H9 (cell line): ENCODE measurements around the gene CFAP73. TPM values are rescaled to one million over a fixed set of nuclear protein-coding genes. Genes with fewer than 3 reads are reported as not detected.

ENCODE experiments used
- DNase-seq: peaks from one replicate; pipeline ENCODE4 v3.0.0-alpha.2; 2017
- H2AFZ ChIP-seq: one replicate; pipeline ENCODE4 v1.6.1; 2013; ENCODE audit warnings: mild to moderate bottlenecking, low read length, control low read depth, moderate library complexity
- H2AK5ac ChIP-seq: 2 replicates; pipeline ENCODE4 v1.6.1; 2013; ENCODE audit warnings: low read length, control low read depth, mixed read lengths; ENCODE audit not compliant: insufficient read length
- H2BK120ac ChIP-seq: one replicate; pipeline ENCODE4 v1.6.1; 2013; ENCODE audit warnings: low read depth, mild to moderate bottlenecking, low read length, control low read depth, inconsistent platforms; ENCODE audit not compliant: poor library complexity, severe bottlenecking
- H2BK12ac ChIP-seq: 2 replicates; pipeline ENCODE4 v1.6.1; 2013; ENCODE audit warnings: low read length, control low read depth, mixed read lengths, low read depth; ENCODE audit not compliant: insufficient read length
- H2BK15ac ChIP-seq: 2 replicates; pipeline ENCODE4 v1.6.1; 2013; ENCODE audit warnings: low read depth, low read length, control low read depth
- H2BK20ac ChIP-seq: one replicate; pipeline ENCODE4 v1.6.1; 2013; ENCODE audit warnings: low read depth, mild to moderate bottlenecking, low read length, control low read depth, inconsistent platforms; ENCODE audit not compliant: poor library complexity, severe bottlenecking
- H2BK5ac ChIP-seq: 2 replicates; pipeline ENCODE4 v1.6.1; 2013; ENCODE audit warnings: low read length, control low read depth, mixed read lengths; ENCODE audit not compliant: insufficient read length
- H3K14ac ChIP-seq: 2 replicates; pipeline ENCODE4 v1.6.1; 2013; ENCODE audit warnings: low read length, control low read depth; ENCODE audit not compliant: insufficient read depth
- H3K18ac ChIP-seq: 2 replicates; pipeline ENCODE4 v1.6.1; 2013; ENCODE audit warnings: low read depth, mild to moderate bottlenecking, mixed read lengths, low read length, control low read depth; ENCODE audit not compliant: insufficient read length
- H3K23ac ChIP-seq: 2 replicates; pipeline ENCODE4 v1.6.1; 2013; ENCODE audit warnings: low read length, control low read depth, mixed read lengths, low read depth; ENCODE audit not compliant: insufficient read length
- H3K23me2 ChIP-seq: 2 replicates; pipeline ENCODE4 v1.6.1; 2013; ENCODE audit warnings: low read depth, mild to moderate bottlenecking, mixed read lengths, low read length, control low read depth; ENCODE audit not compliant: insufficient read length, poor library complexity, severe bottlenecking
- H3K27ac ChIP-seq: 2 replicates; pipeline ENCODE4 v1.5.1; 2013; ENCODE audit warnings: low read length, control low read depth, mixed read lengths, low read depth; ENCODE audit not compliant: insufficient read length
- H3K27me3 ChIP-seq: 2 replicates; pipeline ENCODE4 v1.6.1; 2013; ENCODE audit warnings: low read length, control low read depth, inconsistent platforms; ENCODE audit not compliant: insufficient read depth
- H3K4ac ChIP-seq: 2 replicates; pipeline ENCODE4 v1.6.1; 2013; ENCODE audit warnings: low read depth, mild to moderate bottlenecking, control low read depth, inconsistent platforms, low read length, moderate library complexity
- H3K4me1 ChIP-seq: 2 replicates; pipeline ENCODE4 v1.6.1; 2013; ENCODE audit warnings: low read length, control low read depth, inconsistent platforms; ENCODE audit not compliant: insufficient read depth
- H3K4me2 ChIP-seq: 2 replicates; pipeline ENCODE4 v1.6.1; 2013; ENCODE audit warnings: low read length, control low read depth, mixed read lengths; ENCODE audit not compliant: insufficient read length, insufficient read depth
- H3K56ac ChIP-seq: 2 replicates; pipeline ENCODE4 v1.6.1; 2013; ENCODE audit warnings: low read depth, mild to moderate bottlenecking, mixed read lengths, low read length, control low read depth; ENCODE audit not compliant: insufficient read length
- H3K79me1 ChIP-seq: 2 replicates; pipeline ENCODE4 v1.6.1; 2013; ENCODE audit warnings: low read depth, mild to moderate bottlenecking, moderate library complexity, low read length, control low read depth, inconsistent platforms; ENCODE audit not compliant: insufficient read depth, poor library complexity, severe bottlenecking
- H3K79me2 ChIP-seq: 2 replicates; pipeline ENCODE4 v1.6.1; 2013; ENCODE audit warnings: low read length, control low read depth, inconsistent platforms; ENCODE audit not compliant: insufficient read depth
- H3K9ac ChIP-seq: 2 replicates; pipeline ENCODE4 v1.6.1; 2013; ENCODE audit warnings: low read length, control low read depth, mixed read lengths; ENCODE audit not compliant: insufficient read length; ENCODE audit errors: extremely low read depth
- H3K9me3 ChIP-seq: one replicate; pipeline ENCODE4 v1.6.1; 2013; ENCODE audit warnings: low read depth, low read length, inconsistent platforms; ENCODE audit not compliant: control insufficient read depth
- H3T11ph ChIP-seq: one replicate; pipeline ENCODE4 v1.6.1; 2013; ENCODE audit warnings: mild to moderate bottlenecking, low read length, control low read depth, inconsistent platforms
- H4K20me1 ChIP-seq: one replicate; pipeline ENCODE4 v1.6.1; 2013; ENCODE audit not compliant: control insufficient read depth, insufficient read length, insufficient read depth
- H4K5ac ChIP-seq: 2 replicates; pipeline ENCODE4 v1.6.1; 2013; ENCODE audit warnings: low read depth, mild to moderate bottlenecking, mixed read lengths, low read length, control low read depth; ENCODE audit not compliant: insufficient read length
- H4K8ac ChIP-seq: replicated peaks from 2 replicates; pipeline ENCODE4 v1.6.1; 2013; ENCODE audit warnings: low read length, control low read depth, mixed read lengths, low read depth; ENCODE audit not compliant: insufficient read length
- H4K91ac ChIP-seq: 2 replicates; pipeline ENCODE4 v1.6.1; 2013; ENCODE audit warnings: low read depth, mild to moderate bottlenecking, moderate library complexity, mixed read lengths, low read length, control low read depth; ENCODE audit not compliant: insufficient read length
- H3K27ac Mint-ChIP-seq, 3 experiments: 2 replicates in 2 of 3; 3 replicates in 1 of 3; pipeline ENCODE4 v1.8.0; 2020 to 2021; ENCODE audit warnings: mixed read lengths in 3 of 3, mild to moderate bottlenecking in 1 of 3, moderate library complexity in 1 of 3
- H3K27me3 Mint-ChIP-seq: 2 replicates; pipeline ENCODE4 v1.8.0; 2021; ENCODE audit warnings: low read depth, mild to moderate bottlenecking, moderate library complexity, mixed read lengths
- H3K36me3 Mint-ChIP-seq, 3 experiments: 2 replicates in 2 of 3; 3 replicates in 1 of 3; pipeline ENCODE4 v1.8.0; 2020 to 2021; ENCODE audit warnings: low read depth in 3 of 3, mixed read lengths in 3 of 3; ENCODE audit not compliant: insufficient read depth in 1 of 3
- H3K4me1 Mint-ChIP-seq, 2 experiments: 2 replicates each; pipeline ENCODE4 v1.8.0; 2020; ENCODE audit warnings: mixed read lengths in 2 of 2
- H3K4me3 Mint-ChIP-seq, 2 experiments: 2 replicates in 1 of 2; 3 replicates in 1 of 2; pipeline ENCODE4 v1.8.0; 2020 to 2021; ENCODE audit warnings: mild to moderate bottlenecking in 2 of 2, mixed read lengths in 2 of 2, moderate library complexity in 1 of 2
- H3K9me3 Mint-ChIP-seq, 2 experiments: 2 replicates in 1 of 2; 3 replicates in 1 of 2; pipeline ENCODE4 v1.8.0; 2020; ENCODE audit warnings: mild to moderate bottlenecking in 2 of 2, mixed read lengths in 2 of 2, moderate library complexity in 1 of 2
- CTCF ChIP-seq: fragments of 200-600 bp; sonication (generic); conservative IDR thresholded peaks from 3 replicates; pipeline ENCODE4 v1.8.0; 2021; ENCODE audit warnings: antibody characterized with exemption, mild to moderate bottlenecking
- WGBS: extraction: QIAGEN DNeasy Blood & Tissue Kit; methylation state at CpG from one replicate; pipeline ENCODE4 v1.1.7; 2013; ENCODE audit warnings: missing lambda C conversion rate, low lambda C conversion rate, mixed read lengths; ENCODE audit not compliant: insufficient read length; ENCODE audit errors: extremely low coverage; 5-methylcytosine and 5-hydroxymethylcytosine counted together
- total RNA-seq: library from RNA; stranded (reverse); gene quantifications from 2 replicates; pipeline ENCODE4 v1.2.1, GENCODE V29; 2021

CFAP73 gene
- total RNA-seq, 1 experiment from 2014 or later: not detected

DNA sequence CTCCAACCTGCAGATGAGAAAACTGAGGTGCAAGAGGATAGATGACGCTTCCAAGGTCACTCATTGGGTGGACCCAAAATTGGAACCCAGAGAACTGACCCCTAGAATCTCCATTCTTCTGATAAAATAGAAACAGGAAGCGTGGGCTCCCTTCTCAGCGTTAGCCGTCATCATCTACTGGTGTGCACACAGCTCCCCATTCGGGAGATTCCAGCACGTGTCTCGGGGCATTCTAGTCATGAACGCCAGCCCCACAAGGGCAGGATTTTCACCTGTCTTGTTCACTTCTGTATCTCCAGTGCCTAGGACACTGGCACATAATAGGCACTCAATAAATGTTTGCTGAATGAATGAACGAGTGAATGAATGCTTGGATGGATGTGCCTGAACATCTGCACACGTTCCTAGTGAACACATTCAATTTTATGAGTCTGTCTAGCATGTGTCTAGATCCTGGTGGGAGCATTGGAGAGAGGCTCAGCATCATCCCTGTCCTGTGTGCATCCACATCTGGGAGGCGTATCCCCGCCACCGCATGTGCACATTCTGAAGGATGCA lies 44.5 kb upstream of the CFAP73 start:
- Histone ChIP-seq H2AFZ (no peak overlapping the region), H3K4me2 (no peak overlapping the region), H2BK5ac (no peak overlapping the region), H2BK15ac (no peak overlapping the region), H4K91ac (no peak overlapping the region), H3K23me2 (peaks cover 4% of the 10 kb centered on the region), H3K27me3 (no peaks in the 10 kb centered on the region; the same call in 1 of the 2 replicates), H3K4ac (no peak overlapping the region), H2BK20ac (no peak overlapping the region), H3K18ac (no peak overlapping the region), H4K8ac (no peak overlapping the region), H2BK120ac (no peak overlapping the region), H3K79me2 (no peaks in the 10 kb centered on the region), H3T11ph (no peak overlapping the region), H3K9ac (no peak overlapping the region), H3K79me1 (no peaks in the 10 kb centered on the region), H4K20me1 (peaks cover 4% of the 10 kb centered on the region), H2BK12ac (no peak overlapping the region), H3K14ac (no peak overlapping the region), H3K4me1 (no peaks in the 10 kb centered on the region), H3K56ac (no peak overlapping the region), H3K9me3 (no peaks in the 10 kb centered on the region), H4K5ac (no peak overlapping the region), H3K23ac (no peak overlapping the region), H2AK5ac (no peak overlapping the region), H3K27ac (no peak overlapping the region)
- no CpG with 5 or more reads among the region's 13 CpGs for WGBS
- no peak for DNase-seq
- Mint-ChIP-seq H3K27ac (no peak overlapping the region), H3K9me3 (no peaks in the 10 kb centered on the region), H3K4me1 (peaks cover 0 to 11% of the 10 kb centered on the region in 2 experiments; a peak in 2 of 4 replicates), H3K4me3 (peak overlapping the region; percentile 21 to 31; a peak in 1 of 5 replicates), H3K27me3 (peaks cover 6% of the 10 kb centered on the region), H3K36me3 (no peaks in the 10 kb centered on the region)
- TF ChIP-seq CTCF: no peak
